SK-N-MC (cell line): ENCODE measurements around the gene LRRTM1.

ENCODE experiments used
- EZH2 ChIP-seq: fragments of 200-600 bp; sonication (generic); IDR thresholded peaks from one replicate; pipeline ENCODE4 v1.6.1; 2017; ENCODE audit warnings: antibody characterized with exemption
- POLR2AphosphoS5 ChIP-seq: IDR thresholded peaks from 2 replicates; pipeline ENCODE4 v1.6.1; 2012; ENCODE audit warnings: mild to moderate bottlenecking, low read depth, low read length, borderline replicate concordance

DNA sequence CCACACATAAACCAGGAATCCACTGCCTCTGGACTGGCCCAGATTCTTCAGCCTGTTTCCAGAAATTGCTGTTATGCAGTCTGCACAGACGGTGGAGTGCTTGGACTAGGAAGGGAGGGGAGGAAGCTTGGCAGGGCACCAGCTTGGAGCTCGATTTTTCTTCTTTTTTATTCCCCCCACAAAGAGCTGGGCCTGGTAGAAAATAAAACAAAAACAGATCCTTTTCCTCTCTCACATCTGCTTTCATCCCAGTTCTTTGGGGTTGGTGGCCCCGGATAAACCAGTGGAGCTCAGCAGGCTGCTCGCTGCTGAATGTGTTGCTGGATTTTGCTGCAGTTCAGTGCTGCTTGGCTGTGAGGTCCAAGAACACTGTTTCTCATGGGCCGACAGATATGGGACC is 16.0 kb downstream of the LRRTM1 start:
- TF ChIP-seq POLR2AphosphoS5 (no peak), EZH2 (no peak)
